LoVo (cell line): ENCODE data around the gene MRPL20.
"Not testable (repeated sequence)": the region's sequence is repeated elsewhere in the genome, so short reads cannot be mapped to it uniquely, and the experiment has no call there.

Source experiments
- DNase-seq: peaks from one replicate; pipeline ENCODE4 v3.0.0-alpha.2; 2016; ENCODE audit warnings: low spot score

MRPL20 gene

DNA sequence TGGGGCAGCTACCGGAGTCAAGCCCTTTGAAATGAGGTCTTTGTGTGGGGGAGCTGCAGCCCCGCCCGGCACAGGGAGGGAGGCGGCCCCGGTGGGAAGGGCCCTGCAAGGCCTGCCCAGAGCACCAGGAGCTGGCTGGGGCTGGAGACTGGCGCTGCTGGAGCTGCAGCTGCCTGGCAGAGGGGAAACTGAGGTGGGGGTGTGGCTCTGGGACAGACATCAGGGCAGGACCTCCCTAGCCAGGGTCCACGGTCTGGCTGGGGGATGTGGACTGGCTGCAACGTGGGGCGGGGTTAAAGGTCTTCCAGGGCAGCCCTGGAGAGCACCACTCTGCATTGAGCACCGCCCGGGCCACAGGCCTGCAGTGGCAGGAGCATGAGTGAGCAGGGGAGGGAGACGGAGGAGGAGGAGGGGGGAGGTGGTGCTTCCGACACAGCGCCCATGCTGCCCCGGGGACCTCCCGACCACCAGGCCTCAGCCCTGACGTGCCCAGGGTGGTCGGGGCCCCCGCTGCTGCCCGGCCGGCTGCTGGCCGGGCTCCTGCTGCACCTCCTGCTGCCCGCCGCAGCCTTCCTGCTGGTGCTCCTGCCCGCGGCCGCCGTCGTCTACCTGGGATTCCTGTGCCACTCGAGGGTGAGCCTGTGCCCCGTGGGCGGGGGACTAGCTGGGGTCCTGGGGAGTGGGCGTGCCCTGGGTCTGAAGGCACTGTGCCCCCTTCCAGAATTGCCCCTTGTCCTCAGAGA lies 18.8 kb upstream of the MRPL20 start:
- no peak for DNase-seq

DNA sequence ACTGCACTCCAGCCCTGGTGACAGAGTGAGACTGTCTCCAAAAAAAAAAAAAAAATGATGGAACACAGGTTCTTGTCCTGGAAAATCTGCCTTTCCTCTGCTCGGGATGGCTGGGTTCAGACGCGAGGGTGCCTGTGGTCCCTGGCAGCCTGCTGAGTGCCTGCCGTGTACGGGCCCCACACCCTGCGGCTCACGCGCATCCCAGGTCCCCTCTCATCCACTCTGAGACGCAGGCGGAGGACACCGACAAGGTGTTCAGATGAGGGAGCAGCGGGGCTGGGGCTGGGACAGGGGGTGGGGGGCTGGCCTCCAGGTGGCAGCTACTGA lies 18.3 kb upstream of the MRPL20 start:
- no peak for DNase-seq

DNA sequence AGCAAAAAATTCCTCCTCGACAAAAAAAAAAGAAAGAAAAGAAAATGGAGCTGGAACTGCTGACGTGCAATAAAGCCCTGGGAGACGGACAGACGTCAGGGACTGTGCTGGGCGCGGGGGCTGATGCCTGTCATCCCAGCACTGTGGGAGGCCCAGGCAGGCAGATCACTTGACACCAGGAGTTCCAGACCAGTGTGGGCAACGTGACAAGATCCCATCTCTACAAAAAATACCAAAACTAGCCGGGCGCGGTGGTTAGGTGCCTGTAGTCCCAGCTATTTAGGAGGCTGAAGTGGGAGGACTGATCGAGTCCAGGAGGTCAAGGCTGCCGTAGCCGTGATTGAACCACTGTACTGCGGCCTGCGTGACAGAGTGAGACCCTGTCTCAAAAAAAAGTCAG lies 17.6 kb upstream of the MRPL20 start:
- no peak for DNase-seq

DNA sequence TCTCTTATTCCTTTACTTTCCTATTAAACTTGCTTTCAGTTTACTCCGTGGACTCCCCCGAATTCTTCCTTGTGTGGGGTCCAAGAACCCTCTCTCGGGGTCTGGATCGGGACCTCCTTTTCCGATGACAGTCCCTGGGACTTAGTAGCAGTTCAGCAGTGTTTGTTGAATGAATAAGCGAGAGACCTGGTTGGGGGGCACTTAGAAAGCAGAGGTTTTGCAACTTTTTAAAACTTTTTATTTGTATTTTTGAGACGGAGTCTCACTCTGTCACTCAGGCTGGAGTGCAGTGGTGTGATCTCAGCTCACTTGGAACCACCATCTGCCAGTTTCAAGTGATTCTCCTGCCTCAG lies 16.1 kb upstream of the MRPL20 start:
- DNase-seq, result no peak

DNA sequence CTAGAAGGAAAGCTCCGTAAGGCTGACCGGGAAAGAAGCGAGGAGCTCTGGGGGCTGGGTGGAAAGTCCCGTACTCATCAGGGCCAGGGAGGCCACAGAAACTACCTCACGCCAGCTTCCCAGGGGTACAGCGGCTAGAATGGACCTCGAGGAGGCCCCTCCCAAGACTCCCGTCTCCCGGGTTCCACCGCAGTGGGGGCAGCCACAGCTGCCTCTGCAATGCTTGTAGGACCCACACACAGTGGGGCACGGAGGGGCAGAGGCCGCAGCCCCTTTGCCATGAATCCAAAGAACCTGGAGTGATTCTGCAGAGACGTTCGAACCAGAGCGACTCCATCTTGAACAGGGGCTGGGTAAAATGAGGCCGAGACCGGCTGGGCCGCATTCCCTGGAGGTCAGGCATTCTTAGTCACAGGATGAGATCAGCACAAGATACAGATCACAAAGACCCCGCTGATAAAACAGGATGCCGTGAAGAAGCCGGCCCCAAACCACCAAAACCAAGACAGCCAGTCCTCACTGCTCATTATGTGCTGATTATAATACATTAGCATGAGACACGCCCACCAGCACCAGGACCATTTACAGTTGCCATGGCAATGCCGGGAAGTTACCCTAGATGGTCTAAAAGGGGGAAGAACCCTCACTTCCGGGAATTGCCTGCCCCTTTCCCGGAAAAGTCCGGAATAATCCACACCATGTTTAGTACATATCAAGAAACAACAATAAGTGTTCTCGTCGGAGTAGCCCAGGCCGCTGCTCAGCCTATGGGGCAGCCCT lies 15.6 kb upstream of the MRPL20 start:
- DNase-seq, result no peak

DNA sequence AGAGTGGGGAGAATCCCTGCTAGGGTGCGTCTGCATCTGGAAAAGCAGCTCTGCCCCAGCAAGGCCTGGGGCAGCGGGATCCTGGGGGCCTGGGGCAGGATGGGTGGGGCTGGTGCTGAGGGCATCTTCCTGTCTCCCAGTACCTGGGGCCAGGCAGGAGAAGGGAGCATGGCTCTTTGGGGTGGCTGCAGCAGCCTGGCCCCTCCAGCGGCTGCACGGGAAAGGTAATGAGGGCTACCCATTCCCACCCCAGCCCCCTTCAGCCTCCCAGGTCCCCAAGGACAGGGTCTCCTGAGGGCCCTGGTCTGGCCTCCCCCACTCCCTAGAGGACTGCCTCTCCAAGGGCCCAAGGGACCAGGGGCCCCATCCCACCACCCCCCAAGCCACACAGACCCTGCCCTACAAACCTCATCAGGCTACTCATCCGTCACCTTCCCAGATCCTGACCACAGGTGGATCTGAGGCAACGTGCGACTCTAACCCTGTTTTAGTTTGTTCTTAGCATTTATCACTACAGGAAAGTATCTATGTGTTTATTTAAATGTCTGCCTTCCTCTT lies 14.9 kb upstream of the MRPL20 start:
- DNase-seq, result no peak

DNA sequence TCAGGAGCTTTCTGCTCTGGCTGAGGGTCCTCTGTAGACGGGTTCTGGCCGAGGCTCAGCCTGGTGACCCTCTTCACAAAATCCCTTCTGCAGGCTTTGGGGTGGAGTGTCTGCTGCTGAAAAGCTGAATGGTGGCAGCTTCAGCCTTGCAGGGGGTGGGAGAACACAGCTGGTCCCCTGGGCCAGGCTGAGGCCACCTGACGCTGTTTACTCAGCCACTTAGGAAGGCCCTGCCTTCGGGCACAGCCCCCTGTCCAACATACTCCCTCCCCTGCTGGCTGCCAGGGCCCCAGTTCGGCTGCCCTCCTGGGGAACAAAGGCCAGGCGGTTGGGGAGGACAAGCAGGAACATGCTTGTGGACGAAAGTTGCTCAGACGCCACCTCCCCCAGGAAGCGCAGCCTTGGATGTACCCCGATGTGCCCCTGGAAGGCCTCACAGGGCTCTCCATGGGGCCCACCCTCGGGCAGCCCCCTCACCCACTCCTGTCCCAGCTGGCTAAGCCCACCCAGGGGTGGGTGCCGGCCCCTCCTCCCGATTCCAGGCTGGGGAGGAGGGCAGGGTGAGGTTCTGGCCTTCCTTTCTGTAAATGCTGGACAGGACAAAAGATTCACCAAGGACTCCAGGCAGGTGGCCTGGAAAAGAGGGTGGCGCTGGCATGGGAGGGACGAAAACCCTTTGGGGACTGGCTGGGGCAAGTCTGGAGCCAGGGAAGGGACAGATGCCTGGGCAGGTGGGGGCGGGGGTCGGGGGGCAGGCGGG lies 14.2 kb upstream of the MRPL20 start, which contains the start of gene ANKRD65:
ANKRD65 (minus strand) TSS at position 130 of the 760 bp plus-strand sequence. CDS start 271 bp downstream, outside the sequence.
- no peak for DNase-seq

DNA sequence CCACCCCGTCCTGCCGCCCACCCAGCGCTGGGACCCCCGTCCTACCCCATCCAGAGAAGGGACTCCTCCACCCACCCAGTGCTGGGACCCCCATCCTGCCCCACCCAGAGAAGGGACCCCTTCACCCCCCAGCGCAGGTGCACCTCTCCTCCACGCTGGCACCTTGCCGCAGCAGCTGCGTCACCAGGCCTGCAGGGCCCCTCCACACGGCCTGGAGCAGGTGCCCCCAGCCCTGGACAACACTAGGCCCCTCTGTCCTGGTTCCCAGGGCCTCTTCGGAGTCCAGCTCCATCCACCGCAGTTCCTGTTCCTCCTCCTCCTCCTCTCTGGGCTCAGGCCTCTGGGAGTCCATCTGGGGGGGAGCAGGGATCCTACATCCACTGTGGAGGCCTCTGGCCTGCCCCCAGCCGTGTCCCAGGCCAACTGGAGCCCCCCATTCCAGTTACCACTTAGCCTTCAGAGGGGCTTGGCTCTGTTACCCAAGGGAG lies 13.6 kb upstream of the MRPL20 start:
- DNase-seq, result no peak

DNA sequence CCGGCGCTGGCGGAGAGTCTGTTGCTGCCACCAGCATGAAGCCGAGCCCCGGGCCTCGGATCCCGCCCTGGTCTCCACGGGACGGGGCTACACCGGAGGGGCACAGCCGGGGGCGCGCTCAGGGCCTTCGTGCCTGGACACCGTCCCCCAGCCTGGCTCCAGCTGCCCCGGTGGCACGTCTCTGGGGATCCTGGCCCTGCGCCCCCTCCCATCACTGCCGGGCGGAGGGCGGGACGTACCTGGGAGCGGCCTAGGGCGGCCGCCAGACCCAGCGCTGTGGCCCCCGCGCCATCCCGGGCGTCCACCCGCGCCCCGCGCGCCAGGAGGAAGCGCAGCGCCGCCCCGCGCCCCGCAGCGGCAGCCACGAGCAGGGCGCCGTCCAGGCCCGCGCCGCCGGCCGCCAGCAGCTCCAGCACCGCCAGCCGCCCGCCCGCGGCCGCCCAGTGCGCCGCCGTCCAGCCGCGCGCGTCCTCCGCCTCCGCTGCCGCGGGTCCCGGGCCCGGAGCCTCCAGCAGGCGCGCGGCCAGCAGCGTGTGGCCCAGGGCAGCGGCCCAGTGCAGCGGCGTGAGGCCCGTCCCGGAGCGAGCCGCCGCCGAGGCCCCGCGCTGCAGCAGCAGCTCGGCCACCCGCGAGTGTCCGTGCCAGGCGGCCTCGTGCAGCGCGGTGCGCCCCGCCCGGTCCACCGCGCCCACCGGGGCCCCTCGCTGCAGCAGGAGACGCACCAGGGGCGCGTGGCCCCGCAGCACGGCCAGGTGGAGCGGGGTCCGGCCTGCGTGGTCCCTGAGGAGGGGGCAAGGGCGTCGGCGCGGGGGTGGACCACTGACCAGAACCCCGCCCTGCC lies 12.9 kb upstream of the MRPL20 start:
- DNase-seq, result no peak

DNA sequence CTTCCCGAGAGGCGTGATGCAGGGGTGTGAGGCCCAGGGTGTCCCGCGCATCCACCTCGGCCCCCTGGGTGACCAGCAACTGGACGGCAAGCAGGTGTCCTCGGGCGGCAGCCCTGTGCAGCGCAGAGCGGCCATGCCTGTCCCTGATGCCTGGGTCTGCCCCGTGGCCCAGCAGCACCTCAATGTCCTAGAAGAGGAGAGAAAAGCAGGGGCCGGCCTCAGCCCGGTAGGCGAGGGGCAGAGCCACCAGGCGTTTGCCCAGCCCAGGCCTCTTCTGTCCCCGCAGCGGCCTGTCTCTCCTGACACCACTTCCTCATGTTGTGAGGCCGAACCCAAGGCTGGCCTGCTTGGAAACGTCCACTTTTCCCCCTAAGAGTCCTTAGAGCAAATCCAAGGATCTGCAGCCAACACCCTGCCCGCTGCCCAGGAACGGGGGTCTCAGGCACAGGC lies 12.3 kb upstream of the MRPL20 start:
- no peak for DNase-seq

DNA sequence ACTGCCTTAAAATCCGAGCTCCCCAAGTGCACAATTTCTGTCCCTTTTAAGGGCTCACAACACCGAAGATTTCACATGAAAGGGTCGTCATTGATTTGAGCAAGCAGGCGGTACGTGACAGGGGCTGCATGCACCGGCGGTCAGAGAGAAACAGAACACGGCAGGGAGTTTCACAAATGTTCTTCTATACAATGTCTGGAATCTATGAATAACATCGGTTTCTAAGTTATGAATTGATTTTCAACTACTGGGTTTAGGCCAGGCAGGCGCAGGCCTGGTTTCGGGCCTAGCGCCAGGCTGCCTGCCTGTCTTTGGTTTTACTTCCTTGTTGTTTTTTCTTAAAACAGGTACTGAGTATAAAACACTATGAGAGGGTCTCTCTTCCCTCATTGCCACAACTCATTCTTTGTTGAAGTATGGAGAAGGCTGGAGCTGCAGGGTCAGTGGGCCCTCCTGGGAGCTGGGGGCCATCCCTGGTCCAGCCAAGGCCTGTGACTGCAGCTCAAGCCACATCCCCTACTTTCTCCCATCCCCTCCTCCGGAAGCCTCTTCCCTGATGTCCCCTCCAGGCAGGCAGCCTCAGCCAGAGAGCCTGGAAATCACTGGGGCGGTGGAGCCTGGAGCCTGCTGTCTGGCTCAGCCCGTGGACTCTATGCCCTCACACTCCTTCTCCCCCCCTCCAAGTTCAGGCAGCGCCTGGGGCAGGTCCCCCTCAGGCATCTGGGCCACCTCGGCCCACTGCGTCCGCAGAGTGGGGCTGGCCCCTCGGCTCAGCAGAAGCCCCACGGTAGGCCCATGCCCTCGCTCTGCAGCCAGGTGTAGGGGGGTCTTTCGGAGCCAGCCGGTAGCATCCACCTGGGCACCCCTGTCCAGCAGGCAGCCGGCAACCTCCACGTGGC lies 11.6 kb upstream of the MRPL20 start:
- no peak for DNase-seq

DNA sequence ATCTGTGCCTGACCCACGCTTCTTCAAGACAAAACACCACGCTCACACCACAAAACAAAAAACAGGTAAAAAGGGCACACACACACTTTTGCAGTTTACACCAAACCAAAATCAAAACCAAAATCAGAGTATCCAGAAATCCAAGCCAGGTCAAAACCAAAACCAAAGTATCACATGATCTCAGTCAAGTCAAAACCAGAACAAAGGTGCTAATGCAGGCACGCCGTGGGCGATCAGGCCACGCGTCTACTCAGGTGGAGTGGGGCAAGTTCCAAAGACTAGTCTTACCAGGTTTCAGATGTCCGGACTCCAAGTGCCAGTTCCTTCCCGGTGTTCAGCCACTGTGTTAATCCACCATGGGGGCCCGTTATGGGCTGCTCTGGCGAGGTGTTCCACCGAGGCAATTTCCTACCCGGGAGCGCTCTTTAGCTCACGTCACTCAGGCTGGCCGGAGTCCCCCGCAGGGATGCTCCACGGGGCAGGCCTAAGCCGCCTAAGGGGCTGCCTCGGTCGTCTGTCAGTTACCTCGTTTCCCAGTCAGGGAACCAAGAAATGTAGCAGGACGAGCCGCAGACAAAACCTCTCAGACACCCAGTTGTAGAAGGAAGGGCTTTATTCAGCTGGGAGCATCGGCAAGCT lies 10.9 kb upstream of the MRPL20 start:
- not testable (repeated sequence) for DNase-seq

DNA sequence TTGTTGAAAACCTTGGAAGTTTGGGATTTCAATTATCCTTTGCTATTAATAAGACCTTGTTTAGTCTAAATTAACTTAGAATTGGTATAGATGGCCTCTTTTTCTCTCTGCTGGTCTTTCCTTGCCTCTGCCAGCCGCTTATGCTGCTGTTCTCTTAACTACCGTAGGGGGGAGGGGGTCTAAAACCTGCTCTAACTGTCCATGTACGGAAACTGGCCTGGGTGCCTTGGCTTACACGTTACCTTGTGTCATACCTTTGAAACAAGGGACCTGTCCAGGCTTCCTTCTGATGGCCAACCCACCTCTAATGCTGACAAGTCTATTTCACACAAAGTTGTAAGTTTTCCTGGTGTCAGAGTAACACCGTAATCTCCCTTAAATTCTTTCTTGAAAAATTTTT lies 10.3 kb upstream of the MRPL20 start:
- DNase-seq, result not testable (repeated sequence)

DNA sequence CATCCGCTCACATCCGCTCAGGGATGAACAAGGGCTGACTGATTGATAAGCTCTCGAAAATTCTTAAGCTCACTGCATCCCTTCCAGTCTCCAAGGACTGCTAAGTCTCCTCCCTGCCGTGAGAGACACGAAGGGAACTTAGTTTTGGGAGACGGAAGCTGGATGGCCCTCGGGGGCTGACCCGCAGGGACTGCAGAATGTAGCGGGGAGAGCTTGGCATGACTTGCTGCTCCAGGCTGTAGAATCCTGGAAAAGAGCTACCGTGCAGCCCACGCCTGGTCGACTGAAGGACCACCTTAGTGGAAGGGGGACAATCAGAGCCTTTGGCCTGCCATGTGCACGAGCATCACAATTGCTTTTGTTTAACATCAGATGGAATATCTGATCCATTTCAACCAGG lies 8.7 kb upstream of the MRPL20 start:
- DNase-seq, result no peak

DNA sequence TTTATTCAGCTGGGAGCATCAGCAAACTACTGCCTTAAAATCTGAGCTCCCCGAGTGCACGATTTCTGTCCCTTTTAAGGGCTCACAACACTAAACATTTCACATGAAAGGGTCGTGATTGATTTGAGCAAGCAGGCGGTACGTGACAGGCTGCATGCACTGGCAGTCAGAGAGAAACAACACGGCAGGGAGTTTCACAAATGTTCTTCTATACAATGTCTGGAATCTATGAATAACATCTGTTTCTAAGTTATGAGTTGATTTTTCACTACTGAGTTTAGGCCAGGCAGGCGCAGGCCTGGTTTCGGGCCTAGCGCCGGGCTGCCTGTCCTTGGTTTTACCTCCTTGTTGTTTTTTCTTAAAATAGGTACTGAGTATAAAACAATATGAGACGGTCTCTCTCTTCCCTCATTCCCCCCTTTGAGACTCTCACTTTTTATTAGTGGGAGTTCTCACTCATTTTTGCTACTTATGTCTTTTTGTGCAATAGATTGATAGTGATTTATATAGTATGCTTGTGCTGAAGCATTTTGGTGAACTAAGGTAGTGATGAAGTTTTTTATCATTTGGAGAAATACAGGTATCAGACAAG lies 5.3 kb upstream of the MRPL20 start:
- DNase-seq, result not testable (repeated sequence)

DNA sequence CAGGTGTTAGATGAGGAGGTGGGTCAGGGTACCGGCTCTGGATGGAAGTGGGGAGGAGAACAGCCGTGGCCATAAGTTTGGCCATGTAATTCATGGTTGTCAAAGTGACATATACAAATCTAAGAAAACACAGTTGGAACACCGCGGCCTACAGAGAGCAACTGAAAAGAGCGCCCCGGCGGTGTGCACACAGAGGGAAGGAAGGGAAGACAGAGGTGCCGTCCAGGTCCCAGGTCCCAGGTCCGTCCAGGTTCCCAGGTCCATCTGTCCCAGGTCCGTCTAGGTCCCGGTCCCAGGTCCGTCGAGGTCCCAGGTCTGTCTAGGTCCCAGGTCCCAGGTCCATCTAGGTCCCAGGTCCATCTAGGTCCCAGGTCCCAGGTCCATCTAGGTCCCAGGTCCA lies 4.5 kb upstream of the MRPL20 start:
- DNase-seq, result no peak

DNA sequence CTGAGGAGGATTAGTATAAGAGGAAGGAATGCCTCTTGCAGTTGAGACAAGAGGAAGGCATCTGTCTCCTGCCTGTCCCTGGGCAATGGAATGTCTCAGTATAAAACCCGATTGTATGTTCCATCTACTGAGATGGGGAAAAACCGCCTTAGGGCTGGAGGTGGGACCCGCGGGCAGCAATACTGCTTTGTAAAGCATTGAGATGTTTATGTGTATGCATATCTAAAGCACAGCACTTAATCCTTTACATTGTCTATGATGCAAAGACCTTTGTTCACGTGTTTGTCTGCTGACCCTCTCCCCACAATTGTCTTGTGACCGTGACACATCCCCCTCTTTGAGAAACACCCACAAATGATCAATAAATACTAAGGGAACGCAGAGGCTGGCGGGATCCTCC lies 3.1 kb upstream of the MRPL20 start:
- not testable (repeated sequence) for DNase-seq

DNA sequence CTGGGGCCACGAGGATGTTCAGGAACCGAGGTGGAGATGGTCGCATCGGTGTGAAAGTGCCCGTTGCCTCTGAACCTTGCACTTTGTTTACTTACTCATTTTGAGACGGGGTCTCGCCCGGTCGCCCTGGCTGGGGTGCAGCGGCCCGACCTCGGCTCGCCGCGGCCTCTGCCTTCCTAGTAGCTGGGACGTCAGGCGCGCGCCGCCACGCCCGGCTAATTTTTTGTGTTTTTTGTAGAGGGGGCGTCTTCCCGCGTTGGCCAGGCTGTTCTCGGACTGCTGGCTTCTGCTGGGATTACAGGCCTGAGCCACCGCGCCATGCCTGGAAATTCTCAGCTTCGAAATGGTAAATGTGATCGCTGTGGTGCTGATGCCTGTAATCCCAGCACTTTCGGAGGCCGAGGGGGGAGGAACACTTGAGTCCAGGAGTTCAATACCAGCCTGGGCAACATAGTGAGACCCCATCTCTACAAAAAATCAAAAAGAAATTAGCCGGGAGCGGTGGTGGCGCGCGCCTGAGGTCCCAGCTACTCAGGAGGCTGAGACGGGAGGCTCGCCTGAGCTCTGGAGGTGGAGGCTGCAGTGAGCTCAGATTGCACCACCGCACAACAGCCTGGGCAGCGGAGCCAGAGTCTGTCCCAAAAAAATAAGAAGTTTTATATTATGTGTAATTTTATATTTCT lies 684 bp upstream of the MRPL20 start:
- no peak for DNase-seq
